SK-N-SH treated with all-trans-retinoic acid at 6 μM for 48 hours (cell line): Measurements from ENCODE around the gene ORM2.

Experiments
- ARNTL ChIP-seq: fragments of 450-650 bp; formaldehyde crosslinking; IDR thresholded peaks from 2 replicates; pipeline ENCODE4 v1.5.0; 2020; ENCODE audit warnings: low read depth, mild to moderate bottlenecking, moderate library complexity, borderline replicate concordance
- BACH2 ChIP-seq: fragments of 250-450 bp; sonication (Bioruptor Pico); IDR thresholded peaks from 2 replicates; pipeline ENCODE4 v1.9.0; 2021; ENCODE audit warnings: mild to moderate bottlenecking, borderline replicate concordance
- CREB5 ChIP-seq: fragments of 250-450 bp; sonication (Bioruptor Pico); IDR thresholded peaks from 2 replicates; pipeline ENCODE4 v1.5.1; 2020; ENCODE audit warnings: low read depth, mild to moderate bottlenecking, moderate library complexity
- CSRNP3 ChIP-seq: fragments of 250-450 bp; sonication (Bioruptor Pico); IDR thresholded peaks from 2 replicates; pipeline ENCODE4 v1.5.1; 2021; ENCODE audit warnings: mild to moderate bottlenecking, moderate library complexity
- GLIS3 ChIP-seq: fragments of 250-450 bp; sonication (Bioruptor Pico); IDR thresholded peaks from 2 replicates; pipeline ENCODE4 v1.5.0; 2020; ENCODE audit warnings: mild to moderate bottlenecking, moderate library complexity
- PATZ1 ChIP-seq: fragments of 250-450 bp; sonication (Bioruptor Pico); IDR thresholded peaks from 2 replicates; pipeline ENCODE4 v1.8.0; 2020; ENCODE audit warnings: mild to moderate bottlenecking, moderate library complexity, borderline replicate concordance
- POU6F1 ChIP-seq: fragments of 250-450 bp; sonication (Bioruptor Pico); IDR thresholded peaks from 2 replicates; pipeline ENCODE4 v1.8.0; 2021; ENCODE audit warnings: low read depth, mild to moderate bottlenecking, moderate library complexity, borderline replicate concordance
- PPARA ChIP-seq: fragments of 250-450 bp; sonication (Bioruptor Pico); IDR thresholded peaks from 2 replicates; pipeline ENCODE4 v1.5.0; 2020; ENCODE audit warnings: mild to moderate bottlenecking, borderline replicate concordance
- RARB ChIP-seq: fragments of 250-450 bp; sonication (Bioruptor Pico); IDR thresholded peaks from 2 replicates; pipeline ENCODE4 v1.8.0; 2021; ENCODE audit warnings: mild to moderate bottlenecking, moderate library complexity
- TSHZ2 ChIP-seq: fragments of 250-450 bp; sonication (Bioruptor Pico); IDR thresholded peaks from 2 replicates; pipeline ENCODE4 v1.5.0; 2020; ENCODE audit warnings: mild to moderate bottlenecking, moderate library complexity
- ZC3H10 ChIP-seq: fragments of 250-450 bp; sonication (Bioruptor Pico); IDR thresholded peaks from 2 replicates; pipeline ENCODE4 v1.5.1; 2021; ENCODE audit warnings: mild to moderate bottlenecking, moderate library complexity
- ZNF70 ChIP-seq: fragments of 450-650 bp; formaldehyde crosslinking; IDR thresholded peaks from 2 replicates; pipeline ENCODE4 v1.5.0; 2020; ENCODE audit warnings: mild to moderate bottlenecking, moderate library complexity

GRCh38 chr9:114351932-114352331 lies 22.3 kb downstream of the ORM2 start:
- no peak for TF ChIP-seq PATZ1 (CRISPR knock-in tag)
- TF ChIP-seq BACH2 (CRISPR knock-in tag): no peak
- no peak for TF ChIP-seq GLIS3 (CRISPR knock-in tag)
- TF ChIP-seq CREB5 (CRISPR knock-in tag): no peak
- no peak for TF ChIP-seq ARNTL
- TF ChIP-seq CSRNP3 (CRISPR knock-in tag): no peak
- no peak for TF ChIP-seq RARB
- TF ChIP-seq ZC3H10 (CRISPR knock-in tag): no peak
- TF ChIP-seq POU6F1 (CRISPR knock-in tag): no peak
- TF ChIP-seq ZNF70 (CRISPR knock-in tag): no peak
- TF ChIP-seq PPARA (CRISPR knock-in tag): no peak
- no peak for TF ChIP-seq TSHZ2 (CRISPR knock-in tag)
